ENCODE data around the gene FXN.

The FXN gene

DNA sequence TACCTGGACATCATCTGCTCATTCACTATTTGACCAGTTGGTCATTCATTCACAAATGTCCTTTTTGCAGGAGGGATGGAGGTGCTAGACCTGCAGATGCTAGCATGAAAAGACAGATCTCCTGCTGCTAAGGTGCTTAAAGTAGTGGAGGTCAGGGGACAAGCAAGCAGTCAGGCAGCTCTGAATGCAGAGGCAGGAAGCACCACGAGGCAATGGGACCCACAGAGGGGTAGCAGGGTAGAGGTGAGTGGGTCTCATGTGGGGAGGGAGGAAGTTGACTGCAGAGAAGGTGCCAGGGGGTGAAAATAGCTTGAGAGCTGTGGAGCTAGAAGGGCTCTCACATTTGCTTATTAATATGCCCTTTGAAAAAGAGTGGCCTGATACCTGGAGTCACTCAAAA is 25.2 kb downstream of the FXN start:
- no peak for TF ChIP-seq ZFX (IDR thresholded peaks at IDR 0.05)
- TF ChIP-seq, protein P1, sequence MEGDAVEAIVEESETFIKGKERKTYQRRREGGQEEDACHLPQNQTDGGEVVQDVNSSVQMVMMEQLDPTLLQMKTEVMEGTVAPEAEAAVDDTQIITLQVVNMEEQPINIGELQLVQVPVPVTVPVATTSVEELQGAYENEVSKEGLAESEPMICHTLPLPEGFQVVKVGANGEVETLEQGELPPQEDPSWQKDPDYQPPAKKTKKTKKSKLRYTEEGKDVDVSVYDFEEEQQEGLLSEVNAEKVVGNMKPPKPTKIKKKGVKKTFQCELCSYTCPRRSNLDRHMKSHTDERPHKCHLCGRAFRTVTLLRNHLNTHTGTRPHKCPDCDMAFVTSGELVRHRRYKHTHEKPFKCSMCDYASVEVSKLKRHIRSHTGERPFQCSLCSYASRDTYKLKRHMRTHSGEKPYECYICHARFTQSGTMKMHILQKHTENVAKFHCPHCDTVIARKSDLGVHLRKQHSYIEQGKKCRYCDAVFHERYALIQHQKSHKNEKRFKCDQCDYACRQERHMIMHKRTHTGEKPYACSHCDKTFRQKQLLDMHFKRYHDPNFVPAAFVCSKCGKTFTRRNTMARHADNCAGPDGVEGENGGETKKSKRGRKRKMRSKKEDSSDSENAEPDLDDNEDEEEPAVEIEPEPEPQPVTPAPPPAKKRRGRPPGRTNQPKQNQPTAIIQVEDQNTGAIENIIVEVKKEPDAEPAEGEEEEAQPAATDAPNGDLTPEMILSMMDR (conservative IDR thresholded peaks at IDR 0.05) = no peak
- H3K27ac ChIP-seq = no peak overlapping the region

DNA sequence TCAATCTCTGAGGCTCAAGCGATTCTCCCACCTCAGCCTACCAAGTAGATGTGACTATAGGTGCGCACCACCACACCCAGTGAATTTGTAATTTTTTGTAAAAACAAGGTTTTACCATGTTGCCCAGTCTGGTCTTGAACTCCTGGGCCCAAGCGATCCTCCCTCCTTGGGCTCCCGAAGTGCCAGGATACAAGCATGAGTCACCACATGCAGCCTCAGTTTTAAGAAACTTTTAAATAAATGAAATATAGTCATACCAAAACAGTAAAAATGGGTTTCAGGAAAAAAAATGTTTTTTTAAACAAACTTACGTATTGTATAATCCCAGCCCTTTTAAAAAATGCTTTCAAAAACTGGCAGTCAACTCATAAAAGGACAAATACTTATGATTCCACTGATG is 26.6 kb downstream of the FXN start:
- no peak overlapping the region for H3K27ac ChIP-seq
- TF ChIP-seq ZFX (IDR thresholded peaks at IDR 0.05) = no peak
- TF ChIP-seq, protein P1 (conservative IDR thresholded peaks at IDR 0.05) = no peak

DNA sequence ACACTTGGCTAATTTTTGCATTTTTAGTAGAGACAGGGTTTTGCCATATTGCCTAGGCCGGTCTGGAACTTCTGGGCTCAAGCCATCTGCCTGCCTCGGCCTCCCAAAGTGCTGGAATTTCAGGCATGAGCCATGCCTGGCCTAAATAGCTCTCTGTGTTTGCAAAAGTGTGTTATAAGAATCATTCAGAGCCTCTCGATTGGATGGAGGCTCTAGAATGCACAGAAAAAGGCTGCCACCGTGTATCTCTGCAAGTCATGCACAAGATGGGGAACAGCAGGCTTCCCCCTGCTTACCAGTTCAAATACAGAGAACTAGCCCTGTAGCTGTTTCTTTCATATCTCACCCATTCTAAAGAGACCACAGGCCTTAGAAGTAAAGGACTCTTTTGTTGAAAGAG is 28.3 kb downstream of the FXN start:
- H3K27ac ChIP-seq = no peak overlapping the region
- no peak for TF ChIP-seq ZFX (IDR thresholded peaks at IDR 0.05)
- TF ChIP-seq, protein P1 (conservative IDR thresholded peaks at IDR 0.05) = no peak

DNA sequence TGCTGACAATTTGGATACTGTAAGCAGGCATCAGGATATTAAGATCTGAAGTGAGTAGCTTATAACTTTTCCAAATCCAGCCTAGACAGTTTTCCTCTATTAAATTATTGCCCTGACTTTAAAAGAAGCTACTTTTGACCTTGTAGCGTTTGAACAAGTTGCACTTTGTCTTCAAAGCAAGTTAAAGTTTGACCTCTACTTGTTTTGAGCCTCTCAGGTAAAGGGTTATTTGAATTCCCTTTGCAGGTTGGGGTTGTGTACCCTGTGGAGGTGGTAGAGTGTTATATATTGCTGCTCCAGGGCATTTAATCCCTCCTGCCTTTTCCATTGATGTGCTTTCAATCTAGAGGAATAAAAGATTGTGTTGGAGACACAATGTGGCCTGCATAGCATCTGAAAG is 30.1 kb downstream of the FXN start:
- H3K27ac ChIP-seq = no peak overlapping the region
- TF ChIP-seq, protein P1 (conservative IDR thresholded peaks at IDR 0.05) = no peak
- no peak for TF ChIP-seq ZFX (IDR thresholded peaks at IDR 0.05)

DNA sequence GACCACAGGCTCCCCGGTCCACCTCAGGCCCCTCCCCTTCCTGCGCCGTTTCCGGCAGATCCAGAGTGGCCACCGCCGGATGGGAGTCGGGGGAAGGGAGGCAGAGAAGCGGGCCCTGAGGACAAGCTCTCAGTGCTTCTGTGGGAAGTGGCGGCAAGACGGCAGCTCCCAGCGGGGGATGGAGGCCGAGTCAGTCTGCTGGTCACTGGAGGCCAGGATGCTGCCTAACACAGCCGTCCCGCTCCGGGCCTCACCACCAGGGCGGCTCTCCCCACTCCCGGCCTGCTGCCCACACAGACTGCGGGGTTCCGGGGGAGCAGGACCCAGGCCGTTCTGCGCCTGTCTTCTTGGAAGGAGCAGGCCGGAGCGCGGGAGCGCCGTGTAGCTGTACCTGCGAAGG is 31.4 kb downstream of the FXN start:
- H3K27ac ChIP-seq = no peak overlapping the region
- TF ChIP-seq, protein P1 (conservative IDR thresholded peaks at IDR 0.05) = no peak
- no peak for TF ChIP-seq ZFX (IDR thresholded peaks at IDR 0.05)

DNA sequence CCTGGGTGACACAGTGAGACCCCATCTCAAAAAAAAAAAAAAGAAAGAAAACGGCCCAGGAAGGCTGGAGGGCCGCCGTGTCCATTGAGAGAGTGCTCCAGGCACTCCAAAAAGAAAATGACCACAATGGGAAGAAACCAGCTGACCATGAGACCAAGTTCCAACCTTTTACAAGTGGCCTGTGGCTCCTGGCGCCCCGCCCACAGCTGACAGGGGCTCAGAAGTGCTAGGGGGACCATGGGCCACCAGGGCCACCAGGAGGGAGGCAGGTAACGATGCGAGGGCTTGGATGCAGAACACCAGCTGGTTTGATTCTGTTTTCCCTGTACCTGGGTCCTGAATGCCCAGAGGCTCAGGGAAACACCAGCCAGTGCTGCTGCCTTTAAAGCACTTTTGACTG is 34.6 kb downstream of the FXN start:
- TF ChIP-seq ZFX (IDR thresholded peaks at IDR 0.05) = no peak
- TF ChIP-seq, protein P1 (conservative IDR thresholded peaks at IDR 0.05) = no peak

DNA sequence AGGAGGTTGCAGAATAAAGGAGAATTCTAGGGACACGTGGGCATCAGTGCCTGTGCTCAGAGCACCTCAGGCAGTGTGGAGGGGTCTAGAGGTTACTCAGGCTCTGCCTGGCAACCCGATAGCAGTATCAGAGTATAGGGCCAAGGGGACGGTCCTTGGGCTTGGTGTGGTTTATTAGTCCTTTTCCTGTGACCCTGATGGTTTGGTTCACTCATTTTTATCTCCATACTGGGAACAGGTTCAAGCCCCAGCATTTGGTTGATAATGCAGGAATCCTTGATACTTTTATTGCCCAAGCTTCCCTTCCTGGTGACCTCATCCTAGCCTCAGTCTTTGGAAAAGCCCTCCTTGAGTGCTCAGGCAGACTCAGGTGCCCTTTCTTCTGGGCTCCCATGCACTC is 35.5 kb downstream of the FXN start:
- TF ChIP-seq, protein P1 (conservative IDR thresholded peaks at IDR 0.05) = no peak
- TF ChIP-seq ZFX (IDR thresholded peaks at IDR 0.05) = no peak
- no peak overlapping the region for H3K27ac ChIP-seq

More for the DNA sequence above, 34.6 kb downstream of the FXN start:
- no peak overlapping the region for H3K27ac ChIP-seq

All from C4-2B (cell line).